NB4 (cell line): ENCODE measurements around the gene CTDNEP1.

ENCODE experiments used
- DNase-seq: peaks from one replicate; pipeline ENCODE4 v3.0.0; 2010; ENCODE audit warnings: low read depth
- H3K4me3 ChIP-seq: one replicate; pipeline ENCODE4 v1.5.1; 2011; ENCODE audit warnings: mild to moderate bottlenecking, low read depth, low read length, moderate library complexity
- CTCF ChIP-seq: IDR thresholded peaks from one replicate; pipeline ENCODE4 v1.5.1; 2012; ENCODE audit warnings: low read depth, low read length
- MAX ChIP-seq: IDR thresholded peaks from 2 replicates; pipeline ENCODE4 v1.6.1; 2011; ENCODE audit warnings: low read depth, low read length
- MYC ChIP-seq: IDR thresholded peaks from 2 replicates; pipeline ENCODE4 v1.6.1; 2011; ENCODE audit warnings: low read depth, low read length
- POLR2A ChIP-seq: IDR thresholded peaks from 2 replicates; pipeline ENCODE4 v1.6.1; 2011; ENCODE audit warnings: mild to moderate bottlenecking; ENCODE audit not compliant: insufficient read length; ENCODE audit errors: extremely low read depth

CTDNEP1 gene

GRCh38 chr17:7252176-7253043 is 876 bp upstream of the CTDNEP1 start, which contains the start of gene ELP5:
Gene ELP5 (plus strand): TSS chr17:7252215. CDS start chr17:7252551, 336 bp downstream.
- peak; percentile 92 for DNase-seq
- H3K4me3 ChIP-seq: peak within 1 kb of the TSS; percentile 93
- TF ChIP-seq POLR2A: peak; percentile 42
- peak; percentile 30 for TF ChIP-seq MYC
- TF ChIP-seq CTCF: no peak
- TF ChIP-seq MAX: peak; percentile 58; the same call in 1 of the 2 replicates

- peak overlapping the region; percentile 87 for H3K4me3 ChIP-seq
- DNase-seq: peak; percentile 26
- TF ChIP-seq MAX: no peak
- TF ChIP-seq CTCF: no peak
- TF ChIP-seq MYC: no peak
- TF ChIP-seq POLR2A: no peak
Measured at GRCh38 chr17:7250695-7251627, 573 bp downstream of the CTDNEP1 start.

DNA sequence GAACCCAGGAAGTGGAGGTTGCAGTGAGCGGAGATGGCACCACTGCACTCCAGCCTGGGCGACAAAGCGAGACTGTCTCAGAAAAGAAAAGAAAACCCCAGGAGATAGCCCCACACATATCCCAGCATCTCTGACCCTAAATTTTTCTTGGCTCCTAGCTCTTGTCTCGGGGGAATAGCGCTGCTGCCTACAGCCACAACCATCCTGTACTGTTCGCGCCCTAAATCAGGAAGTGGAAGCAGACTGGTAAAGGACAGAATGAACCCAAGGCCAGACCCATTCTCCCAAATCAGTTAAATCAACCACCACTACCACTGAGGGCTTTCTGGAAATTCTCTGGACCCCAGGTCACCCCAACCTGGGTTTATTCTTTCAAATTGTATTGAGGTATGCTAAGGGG is 1.7 kb downstream of the CTDNEP1 start:
- TF ChIP-seq MAX (no peak), CTCF (no peak), POLR2A (no peak)
- DNase-seq: peak; percentile 72
- H3K4me3 ChIP-seq: peak overlapping the region; percentile 87

- TF ChIP-seq POLR2A (no peak), CTCF (no peak), MAX (no peak), MYC (no peak)
- peak overlapping the region; percentile 87 for H3K4me3 ChIP-seq
Measured at GRCh38 chr17:7249214-7249613, 2.3 kb downstream of the CTDNEP1 start.

GRCh38 chr17:7248796-7249195 is 2.7 kb downstream of the CTDNEP1 start:
- DNase-seq: no peak
- H3K4me3 ChIP-seq: peak overlapping the region; percentile 87
- no peak for TF ChIP-seq MAX
- TF ChIP-seq POLR2A: no peak
- TF ChIP-seq MYC: no peak
- no peak for TF ChIP-seq CTCF

More at GRCh38 chr17:7249214-7249613, 2.3 kb downstream of the CTDNEP1 start:
- no peak for DNase-seq
